GM19099 (cell line): ENCODE results near the gene TMEM25.

Experiments
- POLR2A ChIP-seq: IDR thresholded peaks from 3 replicates; pipeline ENCODE4 v1.6.1; 2011; ENCODE audit warnings: low read depth; ENCODE audit not compliant: insufficient read length; ENCODE audit errors: extremely low read depth

TMEM25 gene

GRCh38 chr11:118560806-118561205, 29.8 kb downstream of the TMEM25 start:
- TF ChIP-seq POLR2A: no peak

- TF ChIP-seq POLR2A: no peak
Observed at GRCh38 chr11:118565051-118565450, 34.1 kb downstream of the TMEM25 start.

GRCh38 chr11:118569670-118570069, 38.7 kb downstream of the TMEM25 start:
- TF ChIP-seq POLR2A: no peak

GRCh38 chr11:118570787-118571186, 39.8 kb downstream of the TMEM25 start:
- TF ChIP-seq POLR2A: no peak

GRCh38 chr11:118572061-118572980, 41.3 kb downstream of the TMEM25 start, which contains the start of gene ARCN1:
Gene ARCN1, plus strand, starts transcription at chr11:118572409. Its CDS starts 139 bp downstream, at chr11:118572548.
- peak; percentile 94 for TF ChIP-seq POLR2A

- no peak for TF ChIP-seq POLR2A
Observed at GRCh38 chr11:118572981-118573550, 42.1 kb downstream of the TMEM25 start.

- no peak for TF ChIP-seq POLR2A
Observed at GRCh38 chr11:118574636-118575035, 43.6 kb downstream of the TMEM25 start.

GRCh38 chr11:118581057-118581456, 50.1 kb downstream of the TMEM25 start:
- TF ChIP-seq POLR2A: no peak
